Medulla oblongata (tissue), 1 donor: ENCODE measurements around the gene NLGN4Y.
"Not testable (repeated sequence)": the region's sequence is repeated elsewhere in the genome, so short reads cannot be mapped to it uniquely, and the experiment has no call there.

ENCODE experiments used
- DNase-seq: peaks from one replicate; pipeline ENCODE4 v3.0.0-alpha.2; 2015; ENCODE audit errors: extremely low spot score

NLGN4Y gene

DNA sequence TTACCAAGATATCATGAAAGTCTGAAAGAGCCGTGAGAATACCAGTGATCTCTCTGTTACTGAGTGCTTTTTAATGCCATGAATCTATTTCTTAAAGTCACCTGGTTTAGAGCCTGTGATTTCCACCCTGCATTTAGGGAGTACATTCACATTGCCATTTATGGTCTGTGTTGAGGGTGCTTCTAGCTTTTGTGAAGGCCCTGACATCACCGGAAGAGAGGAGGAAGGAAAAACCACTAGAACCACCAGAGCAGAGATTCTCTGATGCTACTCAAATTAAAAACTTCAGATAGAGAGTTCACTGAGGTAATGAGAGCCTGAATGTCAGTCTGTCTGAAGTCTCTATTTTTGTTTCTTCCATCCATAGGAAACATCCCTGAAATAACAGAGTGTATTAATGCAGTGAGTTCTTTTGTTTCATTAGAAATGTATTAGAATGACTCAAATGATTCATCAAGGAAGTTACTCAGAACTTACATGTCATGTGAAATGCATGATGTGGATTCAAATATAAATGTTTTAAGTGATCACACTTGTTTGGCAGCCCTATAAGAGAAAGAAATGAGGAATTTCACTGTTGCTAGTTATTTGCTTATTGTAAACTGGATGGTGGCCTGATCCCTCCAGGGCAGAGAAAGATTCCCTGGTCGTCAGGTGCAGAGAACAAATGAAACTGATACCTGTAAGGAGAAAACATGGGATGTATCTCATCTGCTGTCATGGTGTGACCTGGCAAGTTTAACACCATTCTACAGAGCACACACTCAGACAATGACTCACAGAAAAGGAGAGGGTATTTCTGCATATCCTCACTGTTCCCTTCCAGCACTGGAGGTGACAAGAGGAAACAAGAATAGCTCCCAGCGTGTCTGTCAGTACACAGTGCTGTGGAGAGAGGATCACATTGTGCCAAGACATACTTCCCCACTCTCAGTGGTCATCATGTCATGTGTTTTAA lies 310.1 kb downstream of the NLGN4Y start:
- peak; percentile 7 for DNase-seq

DNA sequence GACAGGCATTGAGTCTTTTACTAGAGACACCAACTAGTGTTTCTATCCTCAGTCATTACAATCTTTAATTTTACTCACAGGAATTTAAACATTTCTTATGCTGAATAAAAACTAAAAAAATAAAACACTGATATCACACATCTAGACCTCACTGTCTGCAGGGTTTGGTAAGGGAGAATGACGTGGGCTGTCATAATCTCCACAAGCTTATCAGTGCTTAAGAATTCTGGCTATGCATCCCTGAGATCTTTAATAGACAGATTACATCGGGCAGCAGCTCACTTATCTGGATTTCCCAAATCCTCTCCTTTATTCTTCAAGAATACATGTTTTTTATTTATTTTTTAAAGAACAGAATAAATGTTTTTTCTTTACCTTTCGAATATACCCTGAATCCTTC lies 313.1 kb downstream of the NLGN4Y start:
- DNase-seq: no peak

DNA sequence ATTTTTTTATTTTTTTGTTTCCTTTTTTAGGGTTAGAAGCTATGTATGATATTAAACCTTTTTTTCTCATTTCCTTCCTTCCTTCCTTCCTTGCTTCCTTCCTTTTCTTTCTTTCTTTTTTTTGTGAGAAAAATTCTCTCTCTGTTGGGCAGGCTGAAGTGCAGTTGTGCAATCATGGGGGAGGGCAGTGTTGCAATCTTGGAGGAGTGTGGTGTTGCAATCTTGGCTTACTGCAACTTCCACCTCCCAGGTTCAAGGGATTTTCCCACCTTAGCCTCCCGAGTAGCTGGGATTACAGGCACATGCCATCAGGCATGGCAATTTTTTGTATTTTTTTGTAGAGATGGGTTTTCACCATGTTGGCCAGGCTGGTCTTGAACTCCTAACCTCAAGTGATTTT lies 326.4 kb downstream of the NLGN4Y start:
- no peak for DNase-seq

DNA sequence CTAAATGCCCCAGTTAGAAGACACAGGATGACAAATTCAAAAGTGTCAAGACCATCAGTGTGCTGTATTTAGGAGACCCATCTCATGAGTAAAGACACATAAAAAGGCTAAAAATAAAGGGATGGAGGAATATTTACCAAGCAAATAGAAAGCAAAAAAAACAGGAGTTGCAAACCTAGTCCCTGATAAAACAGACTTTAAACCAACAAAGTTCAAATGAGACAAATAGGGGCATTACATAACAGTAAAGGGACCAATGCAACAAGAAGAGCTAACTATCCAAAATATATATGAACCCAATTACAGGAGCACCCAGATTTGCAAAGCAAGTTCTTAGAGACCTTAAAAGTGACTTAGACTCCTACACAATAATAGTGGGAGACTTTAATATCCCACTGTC lies 336.1 kb downstream of the NLGN4Y start:
- no peak for DNase-seq

DNA sequence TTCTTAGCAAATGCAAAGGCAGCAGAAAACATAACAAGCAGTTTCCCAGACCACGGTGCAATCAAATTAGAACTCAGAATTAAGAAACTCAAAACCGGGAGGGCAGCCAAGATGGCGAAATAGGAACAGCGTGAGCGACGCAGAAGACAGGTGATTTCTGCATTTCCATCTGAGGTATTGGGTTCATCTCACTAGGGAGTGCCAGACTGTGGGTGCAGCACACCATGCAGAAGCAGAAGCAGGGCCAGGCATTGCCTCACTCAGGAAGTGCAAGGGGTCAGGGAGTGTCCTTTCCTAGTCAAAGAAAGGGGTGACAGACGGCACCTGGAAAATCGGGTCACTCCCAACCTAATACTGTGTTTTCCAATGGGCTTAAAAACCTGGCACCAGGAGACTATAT lies 336.7 kb downstream of the NLGN4Y start:
- not testable (repeated sequence) for DNase-seq

DNA sequence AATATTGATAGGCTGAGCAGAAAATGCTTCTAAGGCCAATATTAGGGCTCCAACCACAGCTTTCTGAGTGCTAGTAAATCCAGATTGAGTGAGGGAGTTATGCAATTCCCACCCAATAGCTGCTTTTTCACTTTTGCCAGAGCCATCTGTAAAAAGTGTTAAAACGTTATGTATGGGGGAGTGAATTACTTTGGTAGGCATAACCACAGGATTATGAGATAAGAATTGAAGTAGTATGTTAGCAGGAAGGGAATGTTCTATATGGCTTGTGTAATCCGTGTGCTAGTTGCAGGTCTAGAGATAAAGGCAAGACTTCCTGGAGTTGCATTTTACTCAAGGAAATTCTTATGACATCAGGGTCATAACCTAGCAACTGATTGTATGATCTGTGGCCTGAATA lies 347.6 kb downstream of the NLGN4Y start:
- no peak for DNase-seq
